ENCODE results near the gene CGNL1. TPM values are rescaled to one million over a fixed set of nuclear protein-coding genes. Genes with fewer than 3 reads are reported as not detected.

CGNL1 gene
- total RNA-seq, result 0.65 and 1.2 TPM in 2 replicates

GRCh38 chr15:57375827-57376695 lies at the start of gene CGNL1:
Gene CGNL1, plus strand, starts transcription at chr15:57376505. Its CDS starts 61,495 bp downstream, at chr15:57438000.

GRCh38 chr15:57591822-57592367 lies 215.6 kb downstream of the CGNL1 start, which contains the start of gene MYZAP:
Gene MYZAP, plus strand, starts transcription at chr15:57591904. Its CDS starts 131 bp downstream, at chr15:57592035.

Other genes starting within 250 kb of the CGNL1 start
- gene MYZAP, start 215.4 kb downstream of the CGNL1 start, total RNA-seq, result under 0.01 TPM in 1 of 2 replicates, not detected in the other

Measured in smooth muscle cell of the umbilical artery (primary cell).